ENCODE results near the gene AMD1.
A peak's percentile ranks its signal among the peaks of the same experiment; 100 is the strongest.
"Not testable (repeated sequence)": the region's sequence is repeated elsewhere in the genome, so short reads cannot be mapped to it uniquely, and the experiment has no call there.

The AMD1 gene

DNA sequence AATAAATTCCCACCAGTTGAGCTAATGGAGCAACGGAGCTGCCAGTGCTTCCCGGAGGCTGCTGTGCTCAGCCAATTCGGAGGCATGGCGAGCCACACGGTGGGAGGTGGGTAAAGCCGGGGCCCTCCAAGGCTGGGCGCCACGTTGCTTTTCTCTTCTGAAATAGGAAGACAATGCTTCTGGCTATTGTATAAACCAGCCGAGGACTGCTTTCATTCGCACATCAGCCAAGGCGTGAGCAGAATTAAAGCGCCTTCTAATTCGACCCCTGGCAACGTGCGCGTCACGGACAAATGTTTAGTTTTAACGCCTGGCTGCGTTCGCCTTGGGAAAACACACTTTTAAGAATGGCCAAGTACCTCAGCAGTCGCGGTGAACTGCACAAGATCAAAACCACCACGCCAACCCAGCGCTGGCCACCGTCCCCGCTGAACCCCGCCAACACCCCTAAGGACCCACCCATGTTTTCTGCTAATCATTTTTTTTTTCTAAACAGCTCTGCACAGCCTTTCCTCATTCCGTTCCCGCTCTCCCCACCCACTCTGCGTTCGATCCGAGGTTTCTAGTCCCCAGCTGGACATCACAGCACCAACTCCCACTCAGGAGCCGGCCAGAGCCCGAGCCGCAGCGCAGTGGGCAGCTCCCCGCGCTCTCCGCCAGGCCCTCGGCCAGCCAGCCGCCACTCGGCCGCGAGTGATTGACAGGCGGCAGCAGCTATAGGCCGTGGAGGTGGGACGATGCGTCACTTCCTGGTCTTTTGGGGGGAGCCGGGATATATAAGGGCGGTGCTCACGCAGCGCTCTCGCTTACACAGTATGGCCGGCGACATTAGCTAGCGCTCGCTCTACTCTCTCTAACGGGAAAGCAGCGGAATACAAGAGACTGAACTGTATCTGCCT, at the start of gene AMD1:
Gene AMD1 (plus strand): TSS at position 805 of the 899 bp plus-strand sequence. CDS start 321 bp downstream, outside the sequence.
- peak; percentile 93 to 95 for DNase-seq

DNA sequence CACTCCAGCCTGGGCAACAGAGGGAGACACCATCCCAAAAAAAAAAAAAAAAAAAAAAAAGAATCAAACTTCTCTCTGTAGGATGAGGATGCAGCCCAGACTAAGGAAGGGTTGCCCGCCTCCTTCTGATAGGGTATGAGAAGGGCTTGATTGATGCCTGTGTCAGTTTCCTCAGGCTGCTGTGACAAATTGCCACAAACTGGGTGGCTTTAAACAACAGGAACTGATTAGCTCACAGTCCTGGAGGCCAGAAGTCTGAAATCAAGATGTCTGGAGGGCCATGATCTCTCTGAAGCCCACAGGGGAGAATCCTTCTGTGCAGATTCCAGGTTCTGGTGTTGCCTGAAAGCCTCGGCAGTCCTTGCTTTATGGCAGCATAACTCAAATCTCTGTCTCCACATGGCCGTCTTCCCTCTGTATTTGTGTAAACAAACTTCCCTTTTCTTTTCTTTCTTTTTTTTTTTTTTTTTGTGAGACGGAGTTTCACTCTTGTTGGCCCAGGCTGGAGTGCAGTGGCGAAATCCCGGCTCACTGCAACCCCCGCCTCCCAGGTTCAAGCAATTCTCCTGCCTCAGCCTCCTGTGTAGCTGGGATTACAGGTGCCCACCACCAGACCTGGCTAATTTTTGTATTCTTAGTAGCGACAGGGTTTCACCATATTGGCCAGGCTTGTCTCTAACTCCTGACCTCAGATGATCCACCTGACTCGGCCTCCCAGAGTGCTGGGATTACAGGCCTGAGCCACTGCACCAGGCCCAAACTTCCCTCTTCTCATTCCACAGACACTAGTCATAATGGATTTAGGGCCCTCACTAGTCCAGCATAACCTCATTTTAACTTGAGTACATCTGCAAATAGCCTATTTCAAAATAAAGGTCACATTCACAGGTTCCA, 48.1 kb upstream of the AMD1 start:
- DNase-seq, result no peak

DNA sequence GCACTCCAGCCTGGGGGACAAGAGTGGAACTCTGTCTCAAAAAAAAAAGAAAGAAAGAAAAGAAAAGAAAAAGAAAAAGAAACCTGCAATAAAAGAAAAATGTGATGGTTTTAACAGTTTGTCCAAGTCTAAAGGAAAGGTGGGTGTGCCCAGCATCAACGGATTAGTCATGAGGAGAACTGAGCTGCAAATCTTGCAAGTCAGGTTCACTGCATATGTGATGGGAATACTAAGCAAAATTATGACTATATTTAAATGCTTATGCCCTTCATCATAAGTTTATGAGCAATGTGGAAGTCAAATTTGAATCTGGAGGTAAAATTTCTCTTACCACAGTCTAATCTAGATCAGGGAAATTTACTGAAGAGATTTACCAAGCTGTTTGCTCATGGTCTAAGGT, 46.2 kb upstream of the AMD1 start:
- no peak for DNase-seq

GRCh38 chr6:110831405-110831804, 43.2 kb upstream of the AMD1 start:
- no peak for DNase-seq

- no peak for DNase-seq
Measured at GRCh38 chr6:110833831-110834230, 40.8 kb upstream of the AMD1 start.

DNA sequence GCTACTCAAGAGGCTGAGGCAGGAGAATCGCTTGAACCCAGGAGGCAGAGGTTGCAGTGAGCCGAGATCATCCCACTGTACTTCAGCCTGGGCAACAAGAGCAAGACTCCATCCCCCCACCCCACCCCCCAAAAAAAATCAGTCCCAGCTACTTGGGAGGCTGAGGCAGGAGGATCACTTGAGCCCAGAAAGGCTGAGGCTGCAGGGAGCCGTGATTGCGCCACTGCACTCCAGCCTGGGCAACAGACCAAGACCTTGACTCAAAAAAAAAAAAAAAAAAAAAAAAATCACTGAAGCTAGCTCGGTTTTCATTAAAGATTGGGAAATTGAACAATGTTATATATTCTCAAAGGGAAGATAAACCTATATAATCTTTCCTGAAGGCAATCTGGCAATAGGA, 38.8 kb upstream of the AMD1 start:
- DNase-seq, result not testable (repeated sequence)

- no peak for DNase-seq
Measured at GRCh38 chr6:110841266-110841665, 33.3 kb upstream of the AMD1 start.

DNA sequence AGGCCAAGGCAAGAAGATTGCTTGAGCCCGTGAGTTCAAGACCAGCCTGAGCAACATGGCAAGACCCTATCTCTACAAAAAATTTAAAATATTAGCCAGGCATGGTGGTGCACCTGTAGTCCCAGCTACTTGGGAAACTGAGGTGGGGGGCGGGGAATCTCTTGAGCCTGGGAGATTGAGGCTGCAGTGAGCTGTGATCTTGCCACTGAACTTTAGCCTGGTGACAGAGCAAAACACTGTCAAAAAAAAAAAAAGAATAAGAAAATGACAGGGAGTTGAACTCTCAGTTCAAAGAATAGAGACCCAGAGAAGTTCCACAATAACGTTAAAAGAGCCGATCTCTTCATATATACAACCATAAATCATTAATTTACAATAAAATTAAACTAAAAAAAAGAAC, 24.8 kb upstream of the AMD1 start:
- no peak for DNase-seq

GRCh38 chr6:110852773-110853172, 21.8 kb upstream of the AMD1 start:
- no peak for DNase-seq

DNA sequence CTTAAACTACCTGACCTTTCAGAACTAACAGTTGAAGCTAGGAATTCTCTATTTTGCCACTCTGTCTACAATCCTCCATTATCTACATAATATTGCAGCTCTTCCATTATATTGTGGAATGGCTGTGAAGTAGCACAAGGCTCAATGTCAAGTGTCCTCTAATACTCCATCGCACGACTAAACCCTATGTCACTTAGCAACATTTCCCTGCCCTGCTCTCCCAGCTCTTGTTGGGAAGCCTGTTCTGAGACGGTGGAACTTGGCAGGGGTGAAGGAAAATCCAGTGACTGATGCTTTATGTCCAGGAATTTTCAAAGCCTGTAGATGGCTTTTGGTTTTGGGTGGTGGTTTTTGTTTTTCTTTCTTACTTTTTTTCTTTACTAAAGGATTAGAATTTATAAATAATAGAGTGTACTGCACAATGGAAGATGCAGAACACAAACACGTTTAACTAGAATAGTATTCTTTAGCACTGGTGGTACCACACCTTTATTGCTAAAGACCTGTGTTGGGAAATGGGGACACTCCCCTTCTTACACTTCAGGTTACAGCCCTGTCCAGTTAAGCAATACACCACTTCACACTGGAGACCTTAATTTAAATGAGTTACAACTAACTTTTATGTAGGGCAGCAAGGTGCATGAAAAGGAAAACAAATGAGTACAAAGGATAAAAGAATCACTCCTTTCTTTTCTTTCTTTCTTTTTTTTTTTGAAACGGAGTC, 20.7 kb upstream of the AMD1 start:
- no peak for DNase-seq

GRCh38 chr6:110856296-110856695, 18.3 kb upstream of the AMD1 start:
- DNase-seq, result no peak

DNA sequence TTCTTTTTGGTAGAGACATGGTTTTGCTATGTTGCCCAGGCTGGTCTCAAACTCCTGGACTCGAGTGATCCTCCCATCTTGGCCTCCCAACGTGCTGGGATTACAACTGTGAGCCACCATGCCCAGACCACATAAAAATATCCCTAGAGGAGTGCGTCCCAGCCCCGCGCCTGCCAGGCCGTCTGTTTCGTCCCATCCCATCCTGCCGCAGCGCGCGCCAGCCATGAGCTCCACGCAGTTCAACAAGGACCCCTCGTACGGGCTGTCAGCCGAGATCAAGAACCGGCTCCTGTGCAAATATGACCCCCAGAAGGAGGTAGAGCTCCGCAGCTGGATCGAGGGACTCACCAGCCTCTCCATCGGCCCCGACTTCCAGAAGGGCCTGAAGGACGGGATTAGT, 16.6 kb upstream of the AMD1 start:
- no peak for DNase-seq

DNA sequence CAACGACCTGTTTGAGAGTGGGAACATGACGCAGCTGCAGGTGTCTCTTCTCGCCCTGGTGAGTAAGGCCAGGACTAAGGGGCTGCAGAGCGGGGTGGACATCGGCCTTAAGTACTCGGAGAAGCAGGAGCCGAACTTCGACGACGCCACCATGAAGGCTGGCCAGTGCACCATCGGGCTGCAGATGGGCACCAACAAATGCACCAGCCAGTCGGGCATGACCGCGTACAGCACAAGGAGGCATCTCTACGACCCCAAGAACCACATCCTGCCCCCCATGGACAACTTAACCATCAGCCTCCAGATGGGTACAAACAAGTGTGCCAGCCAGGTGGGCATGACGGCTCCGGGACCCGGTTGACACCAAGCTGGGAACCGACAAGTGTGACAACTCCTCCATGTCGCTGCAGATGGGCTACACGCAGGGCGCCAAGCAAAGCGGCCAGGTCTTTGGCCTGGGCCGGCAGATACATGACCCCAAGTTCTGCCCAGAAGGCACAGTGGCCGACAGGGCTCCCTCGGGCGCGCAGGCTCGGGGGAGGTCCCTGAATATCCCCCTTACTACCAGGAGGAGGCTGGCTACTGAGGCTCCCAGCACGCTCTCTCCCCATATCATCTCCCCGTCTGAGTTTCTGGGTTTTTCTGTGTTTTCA, 15.9 kb upstream of the AMD1 start:
- no peak for DNase-seq

DNA sequence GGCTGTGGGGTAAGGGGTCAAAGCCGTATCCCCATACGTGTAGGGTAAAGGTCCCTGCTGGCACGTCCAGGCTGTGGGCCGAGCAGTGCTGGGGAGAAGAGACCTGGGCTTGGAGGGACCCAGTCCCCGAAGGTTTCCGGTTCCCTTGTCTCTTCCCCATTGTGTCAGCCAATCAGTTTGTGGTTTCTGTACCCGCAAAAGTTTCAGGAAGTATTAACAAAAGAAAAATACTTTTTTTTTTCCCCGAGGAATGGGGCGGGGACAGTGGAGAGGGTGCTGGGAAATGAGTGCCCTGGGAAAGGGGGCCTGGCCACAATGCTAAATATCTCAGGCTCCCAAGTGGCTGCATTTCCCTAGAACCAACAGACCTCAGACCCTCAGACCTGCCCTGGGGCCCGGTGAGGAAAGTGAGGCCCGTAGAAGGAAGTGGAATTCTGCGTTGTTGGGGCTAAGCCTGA, 15.2 kb upstream of the AMD1 start:
- DNase-seq, result no peak

GRCh38 chr6:110864824-110865223, 9.8 kb upstream of the AMD1 start:
- no peak for DNase-seq

- DNase-seq, result peak; percentile 56 to 60
Measured at GRCh38 chr6:110874880-110875547, 429 bp downstream of the AMD1 start.

DNA sequence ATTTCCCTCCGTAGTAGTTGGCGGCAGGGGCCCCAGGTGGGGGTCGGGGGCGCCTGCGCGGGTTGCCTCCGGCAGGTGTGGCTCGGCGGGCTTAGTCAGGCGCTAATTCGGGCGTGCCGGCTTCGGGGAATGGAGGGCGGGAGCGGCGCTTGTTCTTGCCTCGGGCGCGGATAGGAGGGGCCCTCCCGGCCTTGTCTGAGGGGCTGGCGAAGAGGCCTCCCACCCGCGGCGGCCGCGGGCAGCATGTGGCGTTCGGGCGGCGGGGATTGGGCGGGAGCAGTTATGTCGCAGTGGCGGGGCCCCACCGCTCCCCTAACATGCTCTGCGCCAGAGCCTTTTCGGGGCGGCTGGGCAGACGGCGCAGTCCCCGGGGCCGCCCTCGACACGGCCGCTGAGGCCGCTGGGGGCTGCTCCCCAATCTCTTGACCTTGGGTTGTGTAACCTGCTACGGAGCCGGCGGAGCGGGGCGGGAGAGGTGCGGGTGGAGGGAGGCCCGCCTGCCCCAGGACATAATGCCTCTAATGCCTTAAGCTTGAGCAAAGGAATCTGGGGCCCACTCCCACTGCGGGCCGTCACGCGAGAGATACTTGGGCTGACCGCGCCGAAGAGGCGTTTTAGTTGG, 1.1 kb downstream of the AMD1 start:
- DNase-seq, result peak; percentile 66 to 75

DNA sequence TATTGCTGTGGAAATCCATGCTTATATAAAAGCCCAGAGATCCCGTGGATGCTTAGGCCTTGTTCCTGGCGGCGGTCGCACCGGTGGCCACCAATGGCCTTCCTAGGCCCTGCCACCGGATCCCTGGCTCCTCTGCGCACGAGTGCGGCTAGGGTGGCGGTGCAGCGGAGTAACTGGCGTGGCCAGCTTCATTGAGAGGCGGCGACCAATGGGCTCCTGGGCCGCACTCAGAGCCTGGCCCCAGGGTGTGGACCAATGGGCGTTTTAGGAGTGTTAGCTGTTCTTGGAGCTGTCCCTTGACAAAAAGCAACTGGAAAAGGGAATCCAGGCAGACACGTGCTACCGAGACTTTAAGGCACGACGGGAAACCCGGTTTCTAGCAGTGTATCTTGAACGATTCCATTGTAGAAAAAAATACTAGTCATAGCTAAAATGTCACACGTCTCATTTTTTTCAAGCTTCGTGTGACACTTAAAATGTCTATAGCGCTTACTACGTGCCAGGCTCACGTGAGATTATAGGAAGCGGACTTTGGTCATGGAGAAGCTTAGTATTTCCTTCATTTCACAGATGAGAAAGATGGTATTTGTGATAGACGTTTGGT, 1.7 kb downstream of the AMD1 start:
- DNase-seq, result peak; percentile 67 to 74

- DNase-seq, result no peak
Measured at GRCh38 chr6:110876806-110877564, 2.4 kb downstream of the AMD1 start.

GRCh38 chr6:110877569-110877968, 3.0 kb downstream of the AMD1 start:
- DNase-seq, result no peak
